GM21381 (cell line): ENCODE measurements around the gene SERPINB7.
A peak's percentile ranks its signal among the peaks of the same experiment; 100 is the strongest.

Experiments used
- ATAC-seq: cut with Tn5 transposase; IDR thresholded peaks from one replicate; pipeline ENCODE4 v1.9.1; 2021; ENCODE audit warnings: mild to moderate bottlenecking, moderate library complexity; ENCODE audit not compliant: unreplicated experiment

Gene SERPINB7

GRCh38 chr18:63843008-63843407 is 67.8 kb downstream of the SERPINB7 start:
- no peak for ATAC-seq

GRCh38 chr18:63844254-63844653 is 69.0 kb downstream of the SERPINB7 start:
- no peak for ATAC-seq

GRCh38 chr18:63848159-63848558 is 72.9 kb downstream of the SERPINB7 start:
- ATAC-seq = no peak

- ATAC-seq = peak; percentile 73
Measured at GRCh38 chr18:63850020-63850419, 74.8 kb downstream of the SERPINB7 start.

GRCh38 chr18:63850636-63851035 is 75.4 kb downstream of the SERPINB7 start:
- no peak for ATAC-seq
